Measurements from ENCODE around the gene EIF3C.
"Not testable (repeated sequence)": the region's sequence is repeated elsewhere in the genome, so short reads cannot be mapped to it uniquely, and the experiment has no call there.

Gene EIF3C, protein sequence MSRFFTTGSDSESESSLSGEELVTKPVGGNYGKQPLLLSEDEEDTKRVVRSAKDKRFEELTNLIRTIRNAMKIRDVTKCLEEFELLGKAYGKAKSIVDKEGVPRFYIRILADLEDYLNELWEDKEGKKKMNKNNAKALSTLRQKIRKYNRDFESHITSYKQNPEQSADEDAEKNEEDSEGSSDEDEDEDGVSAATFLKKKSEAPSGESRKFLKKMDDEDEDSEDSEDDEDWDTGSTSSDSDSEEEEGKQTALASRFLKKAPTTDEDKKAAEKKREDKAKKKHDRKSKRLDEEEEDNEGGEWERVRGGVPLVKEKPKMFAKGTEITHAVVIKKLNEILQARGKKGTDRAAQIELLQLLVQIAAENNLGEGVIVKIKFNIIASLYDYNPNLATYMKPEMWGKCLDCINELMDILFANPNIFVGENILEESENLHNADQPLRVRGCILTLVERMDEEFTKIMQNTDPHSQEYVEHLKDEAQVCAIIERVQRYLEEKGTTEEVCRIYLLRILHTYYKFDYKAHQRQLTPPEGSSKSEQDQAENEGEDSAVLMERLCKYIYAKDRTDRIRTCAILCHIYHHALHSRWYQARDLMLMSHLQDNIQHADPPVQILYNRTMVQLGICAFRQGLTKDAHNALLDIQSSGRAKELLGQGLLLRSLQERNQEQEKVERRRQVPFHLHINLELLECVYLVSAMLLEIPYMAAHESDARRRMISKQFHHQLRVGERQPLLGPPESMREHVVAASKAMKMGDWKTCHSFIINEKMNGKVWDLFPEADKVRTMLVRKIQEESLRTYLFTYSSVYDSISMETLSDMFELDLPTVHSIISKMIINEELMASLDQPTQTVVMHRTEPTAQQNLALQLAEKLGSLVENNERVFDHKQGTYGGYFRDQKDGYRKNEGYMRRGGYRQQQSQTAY

DNA sequence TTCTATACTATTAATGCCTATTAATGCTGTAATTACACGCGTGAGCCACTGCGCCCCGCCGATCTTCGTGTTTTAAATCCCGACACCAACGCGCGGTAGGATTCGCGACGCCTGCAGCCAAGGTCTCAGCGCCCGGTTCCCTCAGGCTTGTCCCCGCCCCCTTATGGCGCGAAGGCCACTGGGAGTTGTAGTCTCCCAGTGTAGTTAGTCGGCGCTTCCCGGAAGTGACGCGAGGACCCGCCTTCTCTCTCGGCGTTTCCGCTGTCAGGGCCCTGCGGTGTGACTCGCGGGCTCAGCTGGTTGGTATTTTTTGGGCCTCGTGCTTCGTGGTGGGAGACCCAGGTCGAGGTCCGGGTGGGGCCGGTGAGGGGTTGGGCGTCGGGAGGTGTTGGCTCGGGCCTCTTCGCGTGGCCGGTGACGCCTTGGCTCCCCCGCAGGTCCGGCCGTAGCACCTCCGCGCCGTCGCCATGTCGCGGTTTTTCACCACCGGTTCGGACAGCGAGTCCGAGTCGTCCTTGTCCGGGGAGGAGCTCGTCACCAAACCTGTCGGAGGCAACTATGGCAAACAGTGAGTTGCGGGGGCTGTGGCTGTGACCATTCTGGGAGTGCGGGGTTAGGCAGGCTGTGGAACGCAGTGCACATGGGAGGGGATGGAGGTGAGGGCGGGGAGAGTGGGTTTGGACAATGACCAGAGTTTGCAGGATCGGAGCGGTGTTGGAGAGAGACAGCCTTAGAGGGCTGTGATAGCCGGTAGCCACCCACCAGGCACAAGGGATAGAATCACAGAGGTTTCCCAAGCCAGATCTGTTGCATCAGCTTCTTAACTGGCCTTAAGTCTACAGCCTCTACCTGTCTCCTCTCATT, at the start of gene EIF3C:
Gene EIF3C (plus strand): TSS at position 245 of the 864 bp plus-strand sequence. CDS start 223 bp downstream, at position 468.
- H3K27ac ChIP-seq (ENCODE audit: low read depth, low read length); H3K4me3 ChIP-seq (ENCODE audit: low read depth, low read length); H3K9me3 ChIP-seq (ENCODE audit: control insufficient read depth, insufficient read depth, low read depth, low read length); H3K36me3 ChIP-seq (ENCODE audit: control insufficient read depth, insufficient read depth, low read length); H3K9ac ChIP-seq (ENCODE audit: low read length); H3K4me1 ChIP-seq (ENCODE audit: control insufficient read depth, insufficient read depth, low read length); H3K27me3 ChIP-seq (ENCODE audit: control insufficient read depth, insufficient read depth, low read length): not testable (repeated sequence)

DNA sequence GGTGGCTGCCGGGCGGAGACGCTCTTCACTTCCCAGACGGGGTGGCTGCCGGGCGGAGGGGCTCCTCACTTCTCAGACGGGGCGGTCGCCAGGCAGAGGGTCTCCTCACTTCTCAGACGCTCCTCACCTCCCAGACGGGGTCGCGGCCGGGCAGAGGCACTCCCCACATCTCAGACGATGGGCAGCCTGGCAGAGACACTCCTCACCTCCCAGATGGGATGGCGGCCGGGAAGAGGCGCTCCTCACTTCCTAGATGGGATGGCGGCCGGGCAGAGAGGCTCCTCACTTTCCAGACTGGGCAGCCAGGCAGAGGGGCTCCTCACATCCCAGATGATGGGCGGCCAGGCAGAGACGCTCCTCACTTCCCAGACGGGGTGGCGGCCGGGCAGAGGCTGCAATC, 45.0 kb upstream of the EIF3C start:
- not testable (repeated sequence) for H3K27ac ChIP-seq (ENCODE audit: low read depth, low read length); H3K9me3 ChIP-seq (ENCODE audit: control insufficient read depth, insufficient read depth, low read depth, low read length); H3K36me3 ChIP-seq (ENCODE audit: control insufficient read depth, insufficient read depth, low read length); H3K4me3 ChIP-seq (ENCODE audit: low read depth, low read length); H3K27me3 ChIP-seq (ENCODE audit: control insufficient read depth, insufficient read depth, low read length); H3K9ac ChIP-seq (ENCODE audit: low read length); H3K4me1 ChIP-seq (ENCODE audit: control insufficient read depth, insufficient read depth, low read length)

DNA sequence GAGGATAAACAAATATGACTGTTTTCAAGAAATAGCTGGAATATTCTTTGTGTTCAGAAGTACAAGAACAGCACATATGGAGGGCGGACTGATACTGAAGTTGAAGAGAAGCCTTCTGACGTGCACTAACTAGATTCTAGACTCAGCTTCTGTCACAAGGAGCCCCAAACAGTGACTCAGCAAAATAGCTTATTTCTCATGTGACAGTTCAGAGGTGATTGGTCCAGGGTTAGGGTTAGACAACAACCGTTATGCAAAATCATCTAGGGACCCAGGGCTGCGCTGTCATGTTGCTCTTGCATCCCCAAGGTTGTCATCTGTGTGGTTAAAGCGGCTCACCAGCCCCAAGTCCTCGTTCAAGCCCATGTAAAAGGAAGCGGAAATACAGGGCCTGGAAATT, 43.8 kb upstream of the EIF3C start:
- not testable (repeated sequence) for H3K4me3 ChIP-seq (ENCODE audit: low read depth, low read length)

DNA sequence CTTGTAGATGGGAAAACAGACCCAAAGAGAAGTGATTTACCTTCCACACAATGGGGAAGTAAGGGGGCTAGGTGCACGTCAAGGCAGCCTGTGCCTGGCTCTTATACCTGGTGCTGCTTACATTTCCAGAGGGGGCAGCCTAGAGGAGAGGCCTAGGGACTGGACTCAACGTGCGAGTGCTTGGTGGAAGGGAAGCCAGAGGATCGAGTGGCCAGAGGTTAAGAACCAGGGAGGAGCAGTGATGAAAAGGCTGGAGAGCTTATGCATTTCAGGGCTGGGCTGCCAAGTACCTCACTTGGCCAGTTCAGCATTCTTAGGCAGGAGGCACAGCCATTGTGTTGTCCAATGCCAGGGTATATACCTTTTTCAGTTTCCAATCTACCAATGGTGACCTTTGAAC, 43.1 kb upstream of the EIF3C start:
- not testable (repeated sequence) for H3K27me3 ChIP-seq (ENCODE audit: control insufficient read depth, insufficient read depth, low read length); H3K36me3 ChIP-seq (ENCODE audit: control insufficient read depth, insufficient read depth, low read length); H3K4me1 ChIP-seq (ENCODE audit: control insufficient read depth, insufficient read depth, low read length); H3K4me3 ChIP-seq (ENCODE audit: low read depth, low read length); H3K9ac ChIP-seq (ENCODE audit: low read length); H3K27ac ChIP-seq (ENCODE audit: low read depth, low read length); H3K9me3 ChIP-seq (ENCODE audit: control insufficient read depth, insufficient read depth, low read depth, low read length)

More for the DNA sequence above, 43.8 kb upstream of the EIF3C start:
- not testable (repeated sequence) for H3K9me3 ChIP-seq (ENCODE audit: control insufficient read depth, insufficient read depth, low read depth, low read length); H3K27ac ChIP-seq (ENCODE audit: low read depth, low read length); H3K27me3 ChIP-seq (ENCODE audit: control insufficient read depth, insufficient read depth, low read length); H3K36me3 ChIP-seq (ENCODE audit: control insufficient read depth, insufficient read depth, low read length); H3K4me1 ChIP-seq (ENCODE audit: control insufficient read depth, insufficient read depth, low read length); H3K9ac ChIP-seq (ENCODE audit: low read length)

DNA sequence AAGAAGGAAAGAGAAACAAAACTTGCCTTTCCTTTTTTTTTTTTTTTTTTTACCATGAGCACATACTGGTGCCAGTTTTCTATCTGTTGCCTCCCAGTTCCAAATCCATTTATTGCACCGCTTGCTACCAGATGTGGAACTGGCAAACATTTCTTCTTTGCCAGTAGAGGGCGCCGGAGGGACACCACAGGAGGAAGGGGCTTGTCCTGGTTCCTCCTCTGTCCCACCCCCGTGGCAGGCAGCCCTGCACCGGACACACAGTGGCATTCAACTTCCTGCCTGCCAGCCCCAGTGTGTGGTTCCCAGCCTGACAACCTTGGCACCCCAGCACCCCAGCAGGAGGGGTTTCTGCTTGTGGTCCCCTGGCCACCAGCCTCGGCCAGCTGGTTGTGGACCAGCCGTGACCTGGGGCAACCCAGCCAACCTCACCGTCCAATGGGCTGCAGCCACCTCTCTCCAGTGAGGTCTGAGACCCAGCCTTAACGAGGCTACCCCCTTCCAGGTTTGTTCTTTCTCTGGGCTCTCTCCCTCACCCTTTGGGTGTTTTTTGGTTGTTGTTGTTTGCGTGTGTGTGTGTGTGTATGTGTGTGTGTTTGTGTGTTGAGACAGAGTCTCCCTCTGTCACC, 22.8 kb upstream of the EIF3C start:
- not testable (repeated sequence) for H3K27ac ChIP-seq (ENCODE audit: low read depth, low read length); H3K4me1 ChIP-seq (ENCODE audit: control insufficient read depth, insufficient read depth, low read length); H3K9me3 ChIP-seq (ENCODE audit: control insufficient read depth, insufficient read depth, low read depth, low read length); H3K27me3 ChIP-seq (ENCODE audit: control insufficient read depth, insufficient read depth, low read length); H3K4me3 ChIP-seq (ENCODE audit: low read depth, low read length); H3K36me3 ChIP-seq (ENCODE audit: control insufficient read depth, insufficient read depth, low read length); H3K9ac ChIP-seq (ENCODE audit: low read length)

DNA sequence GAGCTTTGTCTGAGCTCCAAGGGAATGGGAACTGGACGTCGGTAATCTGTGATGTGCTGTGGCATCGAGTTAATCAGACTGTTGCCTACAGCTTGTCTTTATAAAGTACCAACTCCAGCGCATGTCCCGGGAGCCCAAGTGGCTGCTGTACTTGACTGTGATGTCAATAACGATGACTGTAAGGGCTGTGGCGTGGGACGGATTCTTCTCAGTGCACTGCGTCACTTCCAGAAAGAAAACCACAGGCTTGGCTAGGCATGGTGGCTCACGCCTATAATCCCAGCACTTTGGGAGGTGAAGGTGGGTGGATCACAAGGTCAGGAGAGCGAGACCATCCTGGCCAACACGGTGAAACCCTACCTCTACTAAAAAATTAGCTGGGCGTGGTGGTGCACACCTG, 21.8 kb upstream of the EIF3C start:
- not testable (repeated sequence) for H3K4me1 ChIP-seq (ENCODE audit: control insufficient read depth, insufficient read depth, low read length); H3K9me3 ChIP-seq (ENCODE audit: control insufficient read depth, insufficient read depth, low read depth, low read length); H3K27ac ChIP-seq (ENCODE audit: low read depth, low read length); H3K27me3 ChIP-seq (ENCODE audit: control insufficient read depth, insufficient read depth, low read length); H3K4me3 ChIP-seq (ENCODE audit: low read depth, low read length); H3K9ac ChIP-seq (ENCODE audit: low read length); H3K36me3 ChIP-seq (ENCODE audit: control insufficient read depth, insufficient read depth, low read length)

DNA sequence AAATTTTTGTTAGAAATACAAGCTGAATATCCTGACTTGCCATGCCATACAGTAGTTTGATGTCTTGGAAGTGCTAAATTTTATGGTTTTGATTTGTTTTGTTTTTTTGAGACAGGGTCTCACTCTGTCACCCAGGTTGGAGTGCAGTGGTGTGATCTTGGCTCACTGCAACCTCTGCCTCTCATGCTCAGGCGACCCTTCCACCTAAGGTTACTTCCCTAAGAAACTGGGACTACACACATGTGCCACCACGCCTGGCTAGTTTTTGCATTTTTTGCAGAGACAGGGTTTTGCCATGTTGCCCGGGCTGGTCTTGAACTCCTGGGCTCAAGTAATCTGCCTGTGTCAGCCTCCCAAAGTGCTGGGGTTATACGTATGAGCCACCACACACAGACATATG, 19.5 kb upstream of the EIF3C start:
- H3K36me3 ChIP-seq (ENCODE audit: control insufficient read depth, insufficient read depth, low read length); H3K4me3 ChIP-seq (ENCODE audit: low read depth, low read length); H3K9me3 ChIP-seq (ENCODE audit: control insufficient read depth, insufficient read depth, low read depth, low read length): not testable (repeated sequence)

DNA sequence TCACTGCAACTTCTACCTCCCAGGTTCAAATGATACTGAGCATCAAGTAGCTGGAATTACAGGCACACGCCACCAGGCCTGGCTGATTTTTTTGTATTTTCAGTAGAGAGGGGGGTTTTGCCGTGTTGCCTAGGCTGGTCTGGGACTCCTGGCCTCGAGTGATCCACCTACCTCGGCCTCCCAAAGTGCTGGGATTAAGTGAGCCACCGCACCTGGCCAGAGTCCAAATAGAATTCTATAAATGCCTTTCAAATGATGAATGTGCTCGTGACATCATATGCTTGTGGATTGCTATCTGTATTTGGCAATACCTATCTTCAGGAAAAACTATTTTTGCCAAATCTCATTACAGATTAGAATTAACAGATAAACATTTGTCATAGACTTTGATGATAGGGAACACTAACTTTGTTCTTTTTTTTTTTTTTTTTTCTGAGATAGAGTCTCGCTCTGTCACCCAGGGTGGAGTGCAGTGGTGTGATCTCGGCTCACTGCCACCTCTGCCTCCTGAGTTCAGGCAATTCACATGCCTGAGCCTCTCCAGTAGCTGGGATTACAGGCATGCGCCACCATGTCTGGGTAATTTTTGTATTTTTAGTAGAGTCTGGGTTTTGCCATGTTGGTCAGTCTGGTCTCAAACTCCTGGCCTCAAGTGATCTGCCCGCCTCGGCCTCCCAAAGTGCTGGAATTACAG, 17.9 kb upstream of the EIF3C start:
- not testable (repeated sequence) for H3K27ac ChIP-seq (ENCODE audit: low read depth, low read length); H3K9ac ChIP-seq (ENCODE audit: low read length); H3K36me3 ChIP-seq (ENCODE audit: control insufficient read depth, insufficient read depth, low read length); H3K4me3 ChIP-seq (ENCODE audit: low read depth, low read length); H3K4me1 ChIP-seq (ENCODE audit: control insufficient read depth, insufficient read depth, low read length); H3K27me3 ChIP-seq (ENCODE audit: control insufficient read depth, insufficient read depth, low read length); H3K9me3 ChIP-seq (ENCODE audit: control insufficient read depth, insufficient read depth, low read depth, low read length)

More for the DNA sequence above, 19.5 kb upstream of the EIF3C start:
- not testable (repeated sequence) for H3K4me1 ChIP-seq (ENCODE audit: control insufficient read depth, insufficient read depth, low read length); H3K9ac ChIP-seq (ENCODE audit: low read length); H3K27ac ChIP-seq (ENCODE audit: low read depth, low read length); H3K27me3 ChIP-seq (ENCODE audit: control insufficient read depth, insufficient read depth, low read length)

DNA sequence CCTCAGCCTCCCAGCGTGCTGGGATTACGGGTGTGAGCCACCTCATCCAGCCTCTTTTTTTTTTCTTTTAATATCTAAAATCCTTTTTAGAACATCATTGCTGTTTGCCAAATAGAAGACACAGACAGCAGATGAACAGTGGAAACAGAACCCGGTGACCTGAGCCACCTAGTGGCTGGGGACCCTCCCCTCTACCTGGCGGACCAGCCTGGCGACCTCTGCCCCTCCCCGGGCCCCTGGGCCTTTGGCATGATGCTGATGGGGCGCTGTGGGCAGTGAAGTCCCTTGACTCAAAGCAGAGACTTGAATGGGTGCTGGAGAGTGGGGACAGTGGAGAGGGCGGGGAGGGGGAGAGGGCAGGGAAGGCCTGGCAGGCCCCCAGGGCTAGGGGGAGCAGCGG, 11.5 kb upstream of the EIF3C start:
- not testable (repeated sequence) for H3K27ac ChIP-seq (ENCODE audit: low read depth, low read length); H3K36me3 ChIP-seq (ENCODE audit: control insufficient read depth, insufficient read depth, low read length); H3K4me1 ChIP-seq (ENCODE audit: control insufficient read depth, insufficient read depth, low read length); H3K9ac ChIP-seq (ENCODE audit: low read length); H3K9me3 ChIP-seq (ENCODE audit: control insufficient read depth, insufficient read depth, low read depth, low read length); H3K27me3 ChIP-seq (ENCODE audit: control insufficient read depth, insufficient read depth, low read length); H3K4me3 ChIP-seq (ENCODE audit: low read depth, low read length)

DNA sequence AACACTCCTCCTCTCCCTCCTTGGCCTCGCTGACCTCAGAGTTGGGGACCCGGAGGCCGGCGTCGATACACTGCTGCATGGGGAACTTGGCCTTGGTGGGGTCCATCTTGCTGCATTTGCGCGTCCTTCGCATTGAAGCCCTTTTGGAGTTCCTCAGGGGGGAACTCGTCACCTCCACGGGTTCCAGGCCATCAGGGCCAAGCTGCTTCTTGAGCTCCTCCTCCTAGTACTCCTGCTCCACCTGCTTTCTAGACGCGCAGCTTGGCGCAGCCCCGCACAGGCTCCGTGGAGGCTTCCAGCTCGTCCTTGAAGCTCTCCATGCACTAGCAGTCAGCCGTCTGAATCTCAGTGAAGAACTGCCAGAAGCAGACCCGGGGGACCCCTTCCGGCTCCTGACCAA, 10.9 kb upstream of the EIF3C start:
- H3K4me1 ChIP-seq (ENCODE audit: control insufficient read depth, insufficient read depth, low read length); H3K9me3 ChIP-seq (ENCODE audit: control insufficient read depth, insufficient read depth, low read depth, low read length); H3K4me3 ChIP-seq (ENCODE audit: low read depth, low read length); H3K9ac ChIP-seq (ENCODE audit: low read length); H3K27me3 ChIP-seq (ENCODE audit: control insufficient read depth, insufficient read depth, low read length); H3K36me3 ChIP-seq (ENCODE audit: control insufficient read depth, insufficient read depth, low read length); H3K27ac ChIP-seq (ENCODE audit: low read depth, low read length): not testable (repeated sequence)
